Stomach smooth muscle (tissue), 2 donors: ENCODE results near the gene CEP128.

Experiments
- H3K27ac ChIP-seq: one replicate; pipeline ENCODE4 v1.7.0; 2013; ENCODE audit warnings: mild to moderate bottlenecking, low read length, inconsistent platforms
- H3K27me3 ChIP-seq, 2 donors: one replicate each; pipeline ENCODE4 v1.7.0; 2013; ENCODE audit warnings: low read length in 2 of 2; ENCODE audit not compliant: insufficient read depth in 2 of 2, control insufficient read depth in 1 of 2
- H3K36me3 ChIP-seq, 2 donors: one replicate each; pipeline ENCODE4 v1.7.0; 2013; ENCODE audit warnings: low read length in 2 of 2; ENCODE audit not compliant: control insufficient read depth in 2 of 2, insufficient read depth in 2 of 2
- H3K4me1 ChIP-seq: one replicate; pipeline ENCODE4 v1.7.0; 2013; ENCODE audit warnings: low read length; ENCODE audit not compliant: control insufficient read depth, insufficient read depth
- H3K4me3 ChIP-seq, 2 donors: one replicate each; pipeline ENCODE4 v1.7.0; 2013; ENCODE audit warnings: low read length in 2 of 2
- H3K9ac ChIP-seq, 2 donors: one replicate each; pipeline ENCODE4 v1.7.0; 2013; ENCODE audit warnings: low read length in 2 of 2, mild to moderate bottlenecking in 1 of 2
- H3K9me3 ChIP-seq, 2 donors: one replicate each; pipeline ENCODE4 v1.7.0; 2013; ENCODE audit warnings: low read length in 2 of 2; ENCODE audit not compliant: control insufficient read depth in 2 of 2
- donor health status: healthy.
- donor health status: Pancreatic carcinoma.

The CEP128 gene

DNA sequence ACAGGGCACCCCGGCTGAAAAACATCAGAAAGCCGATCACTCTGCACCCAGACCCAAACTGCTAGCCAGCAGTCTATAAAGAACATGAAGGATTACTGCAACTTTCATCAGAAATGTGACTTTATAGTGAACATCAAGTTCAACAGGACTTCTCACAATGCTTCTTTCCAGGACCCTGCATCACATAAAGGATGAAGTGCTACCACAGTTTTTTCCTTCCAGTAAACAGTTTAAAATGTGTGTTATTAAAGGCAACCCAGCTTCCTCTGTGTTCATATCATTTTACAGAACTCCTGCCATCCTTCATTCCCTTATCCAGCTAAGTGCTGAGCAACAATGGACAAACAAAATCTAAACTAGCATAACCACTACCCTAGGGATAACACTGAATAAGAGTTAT is 449.9 kb downstream of the CEP128 start:
- Histone ChIP-seq H3K27ac (no peak overlapping the region), H3K27me3 (no peaks in the 10 kb centered on the region), H3K36me3 (no peaks in the 10 kb centered on the region), H3K4me3 (no peak overlapping the region), H3K9me3 (no peaks in the 10 kb centered on the region), H3K4me1 (no peaks in the 10 kb centered on the region), H3K9ac (no peak overlapping the region)

DNA sequence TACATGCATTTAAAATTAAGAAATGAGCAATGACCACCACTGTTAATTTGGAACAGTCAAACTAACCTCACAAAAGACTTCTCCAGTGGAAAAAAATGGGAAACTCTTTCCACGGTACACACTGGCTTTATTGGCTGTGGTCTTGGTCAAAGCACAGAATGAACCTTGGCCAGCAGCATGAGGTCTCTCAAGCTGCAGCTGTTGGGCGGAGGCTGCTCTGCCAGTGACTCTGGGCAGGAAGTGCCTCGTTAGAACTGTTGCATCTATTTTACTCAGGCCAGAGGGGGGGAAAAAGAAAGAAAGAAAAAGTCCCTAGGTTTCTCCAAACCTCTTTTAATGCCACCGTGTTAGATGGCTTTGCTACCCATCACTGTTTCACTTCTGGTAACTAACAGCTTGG is 450.4 kb downstream of the CEP128 start:
- no peak overlapping the region for H3K27ac ChIP-seq

DNA sequence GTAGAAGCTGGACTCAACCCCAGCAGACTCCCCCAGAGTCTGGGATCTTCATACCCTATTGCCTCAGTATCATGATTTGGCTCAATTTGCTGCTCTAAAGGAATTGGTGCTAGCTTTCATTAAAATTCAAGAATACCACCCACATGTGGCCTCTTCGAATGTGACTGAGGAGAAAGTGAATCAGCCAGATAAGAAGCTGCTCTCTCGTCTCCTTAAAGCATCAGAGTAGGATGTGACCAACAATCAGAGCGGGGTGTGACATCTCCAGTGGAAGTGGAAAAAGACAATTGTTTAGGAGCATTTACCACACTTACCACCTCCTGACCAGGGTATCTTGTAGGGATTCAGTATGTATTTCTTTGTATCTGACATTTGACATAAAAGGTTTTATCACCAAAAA is 452.0 kb downstream of the CEP128 start:
- no peak overlapping the region for H3K9ac ChIP-seq
- H3K27ac ChIP-seq, result no peak overlapping the region
- no peak overlapping the region for H3K4me3 ChIP-seq
- H3K27me3 ChIP-seq, result no peaks in the 10 kb centered on the region
- H3K4me1 ChIP-seq, result no peaks in the 10 kb centered on the region
- no peaks in the 10 kb centered on the region for H3K9me3 ChIP-seq
- no peaks in the 10 kb centered on the region for H3K36me3 ChIP-seq

More for the DNA sequence above, 450.4 kb downstream of the CEP128 start:
- no peaks in the 10 kb centered on the region for H3K36me3 ChIP-seq
- H3K9ac ChIP-seq, result no peak overlapping the region
- no peaks in the 10 kb centered on the region for H3K9me3 ChIP-seq
- H3K4me3 ChIP-seq, result no peak overlapping the region
- no peaks in the 10 kb centered on the region for H3K27me3 ChIP-seq
- H3K4me1 ChIP-seq, result no peaks in the 10 kb centered on the region

DNA sequence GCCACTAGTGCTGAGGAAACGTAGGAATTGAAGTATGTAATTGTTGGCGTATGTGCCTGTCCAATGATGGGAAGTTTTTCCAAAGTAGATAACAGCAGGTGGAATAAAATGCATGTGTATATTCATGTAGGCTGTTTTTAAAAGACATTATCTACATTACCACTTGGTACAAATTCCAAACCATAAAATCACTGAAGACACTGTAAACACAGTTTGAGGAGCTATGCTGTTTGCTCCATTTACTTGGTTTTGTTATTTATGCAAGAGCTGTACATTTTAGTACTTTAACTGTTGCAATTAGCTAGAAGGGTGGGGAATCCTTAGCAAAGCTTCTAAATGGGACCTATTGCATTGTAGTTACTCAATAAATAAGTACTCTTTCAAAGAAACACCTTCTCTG is 455.8 kb downstream of the CEP128 start:
- Histone ChIP-seq H3K27me3 (no peaks in the 10 kb centered on the region), H3K9ac (no peak overlapping the region), H3K4me3 (no peak overlapping the region), H3K4me1 (no peaks in the 10 kb centered on the region), H3K9me3 (no peaks in the 10 kb centered on the region), H3K36me3 (no peaks in the 10 kb centered on the region), H3K27ac (no peak overlapping the region)

DNA sequence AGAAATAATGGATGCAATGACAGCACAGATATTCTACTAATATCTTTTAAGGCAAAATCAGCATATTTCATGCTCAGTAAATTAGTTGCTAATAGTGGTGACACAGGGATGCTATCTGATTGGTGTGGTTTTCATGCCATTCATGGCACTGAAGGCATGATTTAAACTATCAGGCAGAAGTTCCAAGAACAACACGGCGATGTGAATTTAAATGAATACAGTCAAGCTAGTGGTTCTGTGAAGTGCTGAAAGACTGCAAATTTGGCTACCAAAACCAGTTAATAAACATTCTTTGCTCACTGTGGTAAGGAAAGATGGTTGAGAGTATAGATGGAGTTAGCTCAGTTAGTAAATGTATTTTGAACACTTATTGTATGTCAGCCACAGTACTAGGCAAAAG is 458.2 kb downstream of the CEP128 start:
- H3K36me3 ChIP-seq, result no peaks in the 10 kb centered on the region
- no peaks in the 10 kb centered on the region for H3K27me3 ChIP-seq
- H3K27ac ChIP-seq, result no peak overlapping the region
- H3K9ac ChIP-seq, result no peak overlapping the region
- H3K4me1 ChIP-seq, result no peaks in the 10 kb centered on the region
- no peak overlapping the region for H3K4me3 ChIP-seq
- H3K9me3 ChIP-seq, result no peaks in the 10 kb centered on the region

DNA sequence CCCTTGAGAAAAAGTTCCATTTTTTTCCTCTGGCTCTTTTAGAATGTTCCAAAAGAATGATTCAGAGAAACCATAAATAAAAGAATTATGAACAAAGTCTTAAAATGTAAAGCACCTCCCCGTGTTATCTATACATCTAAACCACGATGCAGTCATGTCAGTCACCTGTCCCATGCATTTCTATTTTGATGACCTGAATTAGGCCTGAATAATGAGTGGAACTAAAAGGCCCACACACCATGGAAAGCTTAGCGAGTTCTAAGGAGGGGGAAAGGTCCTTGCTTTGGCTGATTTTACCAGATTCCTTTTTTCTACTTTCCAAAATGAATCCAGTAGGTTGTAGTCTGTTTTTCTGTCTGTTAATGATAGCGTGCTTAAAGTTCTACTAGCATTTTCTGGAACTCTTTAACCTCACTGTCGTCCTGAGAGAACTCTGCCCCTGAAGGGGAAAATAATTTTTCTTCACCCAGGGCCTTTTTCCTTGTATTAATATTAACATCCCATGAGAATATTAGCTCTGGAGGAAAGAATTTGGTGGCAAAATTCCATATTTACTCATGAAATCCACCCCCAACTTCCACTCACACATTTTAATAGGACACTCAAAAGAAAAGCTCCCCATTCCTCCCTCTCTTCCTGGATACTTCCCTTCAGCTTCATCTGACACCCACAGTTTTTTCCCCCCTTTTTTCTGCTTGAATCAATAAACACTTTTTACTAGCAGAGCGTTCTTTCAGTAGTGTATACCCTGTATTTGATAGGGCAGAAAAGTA is 464.0 kb downstream of the CEP128 start:
- H3K4me1 ChIP-seq, result no peaks in the 10 kb centered on the region
- no peaks in the 10 kb centered on the region for H3K9me3 ChIP-seq
- H3K27me3 ChIP-seq, result no peaks in the 10 kb centered on the region
- H3K36me3 ChIP-seq, result no peaks in the 10 kb centered on the region
- H3K9ac ChIP-seq, result no peak overlapping the region
- H3K4me3 ChIP-seq, result no peak overlapping the region
- H3K27ac ChIP-seq, result no peak overlapping the region

DNA sequence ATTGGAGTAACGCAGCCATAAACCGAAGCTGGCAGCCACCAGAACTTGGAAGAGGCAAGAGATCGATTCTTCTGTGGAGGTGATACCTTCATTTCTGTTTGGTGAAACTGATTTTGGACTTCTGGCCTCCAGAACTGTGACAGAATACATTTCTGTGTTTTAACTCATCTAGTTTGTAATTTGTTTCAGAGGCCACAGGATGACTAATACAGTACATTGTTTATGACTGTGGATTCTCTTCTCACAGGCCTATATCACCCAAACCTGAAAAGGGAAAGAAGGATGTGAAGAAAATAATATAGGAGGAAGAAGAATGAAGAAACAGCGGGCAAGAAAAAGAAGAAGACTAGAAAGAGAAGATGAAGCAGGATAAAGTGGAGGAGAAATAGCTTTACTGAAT is 466.5 kb downstream of the CEP128 start:
- Histone ChIP-seq H3K36me3 (no peaks in the 10 kb centered on the region), H3K4me1 (no peaks in the 10 kb centered on the region), H3K9me3 (no peaks in the 10 kb centered on the region), H3K4me3 (no peak overlapping the region), H3K9ac (no peak overlapping the region), H3K27ac (no peak overlapping the region), H3K27me3 (no peaks in the 10 kb centered on the region)

DNA sequence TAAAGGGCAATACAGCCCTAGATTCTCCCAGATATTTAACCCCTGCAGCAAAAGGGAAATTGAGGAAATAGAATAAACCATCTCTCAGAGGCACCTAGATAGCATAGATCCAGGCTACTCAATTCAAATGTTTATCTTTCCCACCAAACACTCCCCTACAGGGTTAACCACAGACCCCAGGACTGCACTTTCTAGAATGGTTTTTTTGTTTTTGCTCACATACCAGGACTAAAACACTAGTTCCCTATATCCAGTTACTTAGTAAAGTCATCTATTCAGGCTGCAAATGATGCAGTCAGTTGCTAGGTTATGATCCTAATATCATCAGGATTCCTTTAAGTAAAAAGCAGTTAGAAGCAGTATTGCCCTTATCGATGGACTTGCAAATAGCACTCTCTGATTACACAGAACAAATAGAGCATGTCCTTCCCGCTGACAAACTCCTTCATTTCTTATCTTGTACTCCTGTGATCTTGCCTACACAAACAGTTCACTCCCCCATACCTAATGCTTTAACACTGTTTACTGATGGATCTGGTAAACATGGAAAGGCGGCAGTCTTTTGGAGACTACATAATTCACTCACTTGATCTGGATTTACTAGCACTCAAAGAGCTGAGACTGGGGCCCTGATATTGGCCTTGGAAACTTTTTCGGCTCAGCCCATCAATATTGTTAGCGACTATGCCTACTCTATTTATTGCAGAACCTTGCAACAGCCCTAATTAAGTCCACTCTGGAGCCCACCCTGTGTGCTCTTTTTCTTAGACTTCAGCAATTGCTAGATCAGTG is 473.0 kb downstream of the CEP128 start:
- H3K4me1 ChIP-seq, result no peaks in the 10 kb centered on the region
- H3K9ac ChIP-seq, result no peak overlapping the region
- no peak overlapping the region for H3K4me3 ChIP-seq
- no peaks in the 10 kb centered on the region for H3K36me3 ChIP-seq
- H3K27ac ChIP-seq, result no peak overlapping the region
- no peaks in the 10 kb centered on the region for H3K27me3 ChIP-seq
- no peaks in the 10 kb centered on the region for H3K9me3 ChIP-seq

DNA sequence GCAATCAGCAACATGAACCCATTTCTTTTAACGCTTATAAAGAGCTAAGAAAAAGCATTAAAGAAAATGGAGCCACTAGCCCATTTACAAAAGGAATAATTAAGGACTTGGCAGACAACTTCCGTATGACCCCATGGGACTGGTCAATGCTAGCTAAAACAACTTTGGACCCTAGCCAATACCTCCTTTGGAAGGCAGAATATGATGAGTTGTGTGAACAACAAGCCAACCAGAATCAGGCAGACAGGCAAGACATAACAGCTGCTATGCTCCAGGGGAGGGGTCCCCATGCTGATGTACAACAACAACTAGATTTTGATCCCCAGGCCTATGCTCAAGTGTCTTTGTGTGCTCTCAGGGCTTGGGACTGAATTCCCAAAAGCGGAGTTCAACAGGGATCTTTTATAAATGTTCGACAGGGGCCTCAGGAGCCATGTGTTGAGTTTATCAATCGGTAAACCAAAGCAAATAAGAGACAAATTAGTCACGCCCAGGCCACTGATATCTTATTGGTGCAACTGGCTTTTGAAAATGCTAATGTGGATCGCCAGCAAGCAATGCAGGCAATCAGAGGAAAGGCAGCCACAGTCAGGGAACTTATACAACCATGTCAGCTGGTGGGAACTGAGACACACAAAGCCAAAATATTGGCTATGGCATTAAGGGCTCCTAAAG is 475.9 kb downstream of the CEP128 start:
- H3K27ac ChIP-seq, result no peak overlapping the region
- no peaks in the 10 kb centered on the region for H3K27me3 ChIP-seq
- no peaks in the 10 kb centered on the region for H3K4me1 ChIP-seq
- no peak overlapping the region for H3K4me3 ChIP-seq
- no peak overlapping the region for H3K9ac ChIP-seq
- no peaks in the 10 kb centered on the region for H3K9me3 ChIP-seq
- H3K36me3 ChIP-seq, result no peaks in the 10 kb centered on the region

DNA sequence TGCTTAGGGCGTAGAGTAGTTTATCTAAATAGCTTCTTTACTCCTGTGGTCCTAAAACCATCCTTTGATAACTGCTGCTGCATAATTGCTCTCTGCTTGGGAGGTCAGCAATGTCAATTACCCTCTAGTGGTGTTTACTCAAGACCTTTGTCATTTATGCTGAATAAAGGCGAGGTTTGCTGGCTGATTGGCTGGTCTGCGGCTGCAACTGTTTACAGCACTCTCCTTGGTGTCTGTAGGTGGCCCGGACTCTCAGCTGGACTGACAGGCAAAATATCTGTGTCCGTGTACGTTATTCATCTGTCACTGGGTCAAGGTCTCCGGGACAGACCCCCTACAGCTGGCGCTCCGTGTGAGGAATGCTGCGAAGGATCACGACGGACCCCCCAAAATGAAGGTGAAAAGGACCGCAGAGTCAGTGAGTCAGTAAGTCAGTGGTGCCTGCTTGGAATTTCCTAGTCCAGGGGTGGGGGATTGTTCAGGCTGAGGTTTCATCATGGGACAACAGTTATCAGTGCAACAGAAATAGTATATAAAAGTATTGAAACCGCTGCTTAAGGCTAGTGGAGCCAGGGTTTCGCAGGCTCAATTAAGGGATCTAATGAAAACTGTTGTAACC is 476.9 kb downstream of the CEP128 start:
- H3K27me3 ChIP-seq, result no peaks in the 10 kb centered on the region
- H3K4me1 ChIP-seq, result no peaks in the 10 kb centered on the region
- H3K4me3 ChIP-seq, result no peak overlapping the region
- H3K9ac ChIP-seq, result no peak overlapping the region
- H3K36me3 ChIP-seq, result no peaks in the 10 kb centered on the region
- H3K9me3 ChIP-seq, result no peaks in the 10 kb centered on the region
- no peak overlapping the region for H3K27ac ChIP-seq
